ENCODE data around the gene ATP11A. TPM values are rescaled to one million over a fixed set of nuclear protein-coding genes. Genes with fewer than 3 reads are reported as not detected.

Gene ATP11A
- total RNA-seq, 1 experiment from 2014 or later, result 65.3 TPM

- no peak for DNase-seq
- Histone ChIP-seq H2BK20ac (ENCODE audit: low read depth, low read length, poor library complexity, severe bottlenecking) (no peak overlapping the region), H3K18ac (ENCODE audit: insufficient read length, low read depth, low read length) (no peak overlapping the region), H4K91ac (ENCODE audit: insufficient read length, low read depth, low read length) (no peak overlapping the region), H2BK15ac (ENCODE audit: low read depth, low read length) (no peak overlapping the region), H3K56ac (ENCODE audit: insufficient read length, low read depth, low read length) (no peak overlapping the region), H3K79me1 (ENCODE audit: insufficient read depth, low read depth, low read length, poor library complexity, severe bottlenecking) (no peaks in the 10 kb centered on the region), H4K20me1 (ENCODE audit: control insufficient read depth, insufficient read depth, insufficient read length) (no peaks in the 10 kb centered on the region), H3K14ac (ENCODE audit: insufficient read depth, low read length) (no peak overlapping the region), H3K27me3 (ENCODE audit: insufficient read depth, low read length) (no peaks in the 10 kb centered on the region), H3K79me2 (ENCODE audit: insufficient read depth, low read length) (no peaks in the 10 kb centered on the region), H3K4me1 (ENCODE audit: insufficient read depth, low read length) (no peaks in the 10 kb centered on the region), H2BK5ac (ENCODE audit: insufficient read length, low read length) (no peak overlapping the region), H3K4ac (ENCODE audit: low read depth, low read length) (no peak overlapping the region), H3K23me2 (ENCODE audit: insufficient read length, low read depth, low read length, poor library complexity, severe bottlenecking) (no peaks in the 10 kb centered on the region), H2BK120ac (ENCODE audit: low read depth, low read length, poor library complexity, severe bottlenecking) (no peak overlapping the region), H3K4me2 (ENCODE audit: insufficient read depth, insufficient read length, low read length) (no peak overlapping the region), H2AFZ (ENCODE audit: low read length) (no peak overlapping the region), H3K27ac (ENCODE audit: insufficient read length, low read depth, low read length) (no peak overlapping the region), H3K9ac (ENCODE audit: extremely low read depth, insufficient read length, low read length) (no peak overlapping the region), H4K5ac (ENCODE audit: insufficient read length, low read depth, low read length) (no peak overlapping the region), H3T11ph (ENCODE audit: low read length) (no peak overlapping the region), H2AK5ac (ENCODE audit: insufficient read length, low read length) (no peak overlapping the region), H4K8ac (replicated peaks; ENCODE audit: insufficient read length, low read depth, low read length) (no peak overlapping the region), H2BK12ac (ENCODE audit: insufficient read length, low read depth, low read length) (no peak overlapping the region), H3K9me3 (ENCODE audit: control insufficient read depth, low read depth, low read length) (no peaks in the 10 kb centered on the region), H3K23ac (ENCODE audit: insufficient read length, low read depth, low read length) (no peak overlapping the region)
- Mint-ChIP-seq H3K36me3 (ENCODE audit: insufficient read depth in 1 of 3, low read depth in 3 of 3) (peaks cover 4 to 33% (median 32%) of the 10 kb centered on the region in 3 experiments; a peak in 6 of 7 replicates), H3K4me1 (peaks cover 0 to 6% of the 10 kb centered on the region in 2 experiments; a peak in 1 of 4 replicates), H3K9me3 (no peaks in the 10 kb centered on the region), H3K27me3 (ENCODE audit: low read depth) (no peaks in the 10 kb centered on the region; the same call in 1 of the 2 replicates), H3K4me3 (no peak overlapping the region), H3K27ac (no peak overlapping the region)
- no CpG with 5 or more reads among the region's 21 CpGs for WGBS (ENCODE audit: extremely low coverage, insufficient read length, low lambda C conversion rate)
- TF ChIP-seq, protein P1, sequence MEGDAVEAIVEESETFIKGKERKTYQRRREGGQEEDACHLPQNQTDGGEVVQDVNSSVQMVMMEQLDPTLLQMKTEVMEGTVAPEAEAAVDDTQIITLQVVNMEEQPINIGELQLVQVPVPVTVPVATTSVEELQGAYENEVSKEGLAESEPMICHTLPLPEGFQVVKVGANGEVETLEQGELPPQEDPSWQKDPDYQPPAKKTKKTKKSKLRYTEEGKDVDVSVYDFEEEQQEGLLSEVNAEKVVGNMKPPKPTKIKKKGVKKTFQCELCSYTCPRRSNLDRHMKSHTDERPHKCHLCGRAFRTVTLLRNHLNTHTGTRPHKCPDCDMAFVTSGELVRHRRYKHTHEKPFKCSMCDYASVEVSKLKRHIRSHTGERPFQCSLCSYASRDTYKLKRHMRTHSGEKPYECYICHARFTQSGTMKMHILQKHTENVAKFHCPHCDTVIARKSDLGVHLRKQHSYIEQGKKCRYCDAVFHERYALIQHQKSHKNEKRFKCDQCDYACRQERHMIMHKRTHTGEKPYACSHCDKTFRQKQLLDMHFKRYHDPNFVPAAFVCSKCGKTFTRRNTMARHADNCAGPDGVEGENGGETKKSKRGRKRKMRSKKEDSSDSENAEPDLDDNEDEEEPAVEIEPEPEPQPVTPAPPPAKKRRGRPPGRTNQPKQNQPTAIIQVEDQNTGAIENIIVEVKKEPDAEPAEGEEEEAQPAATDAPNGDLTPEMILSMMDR (conservative IDR thresholded peaks at IDR 0.05), result no peak
Measured at GRCh38 chr13:112880976-112881540, 191.2 kb downstream of the ATP11A start.

Measured in H9 (cell line).